Measurements from ENCODE around the gene AQP1. TPM values are rescaled to one million over a fixed set of nuclear protein-coding genes. Genes with fewer than 3 reads are reported as not detected.

AQP1 gene
- total RNA-seq = 373 TPM

DNA sequence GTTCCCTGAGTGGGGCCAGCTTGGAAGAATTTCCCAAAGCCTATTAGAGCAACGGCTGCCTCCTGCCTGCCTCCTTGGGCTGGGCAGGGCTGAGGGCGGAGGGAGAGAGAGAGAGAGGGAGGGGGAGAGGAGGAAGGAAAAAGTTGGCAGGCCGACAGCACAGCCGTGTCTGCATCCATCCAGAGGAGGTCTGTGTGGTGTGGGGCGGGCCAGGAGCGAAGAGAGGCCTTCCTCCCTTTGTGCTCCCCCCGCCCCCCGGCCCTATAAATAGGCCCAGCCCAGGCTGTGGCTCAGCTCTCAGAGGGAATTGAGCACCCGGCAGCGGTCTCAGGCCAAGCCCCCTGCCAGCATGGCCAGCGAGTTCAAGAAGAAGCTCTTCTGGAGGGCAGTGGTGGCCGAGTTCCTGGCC, at the start of gene AQP1:
Gene AQP1 (plus strand): TSS at position 293 of the 409 bp plus-strand sequence. CDS start 57 bp downstream, at position 350.
- peak; percentile 90 for DNase-seq (ENCODE audit: low spot score)

GRCh38 chr7:30862995-30863705, 48.5 kb upstream of the AQP1 start:
- no peak for DNase-seq (ENCODE audit: low spot score)

DNA sequence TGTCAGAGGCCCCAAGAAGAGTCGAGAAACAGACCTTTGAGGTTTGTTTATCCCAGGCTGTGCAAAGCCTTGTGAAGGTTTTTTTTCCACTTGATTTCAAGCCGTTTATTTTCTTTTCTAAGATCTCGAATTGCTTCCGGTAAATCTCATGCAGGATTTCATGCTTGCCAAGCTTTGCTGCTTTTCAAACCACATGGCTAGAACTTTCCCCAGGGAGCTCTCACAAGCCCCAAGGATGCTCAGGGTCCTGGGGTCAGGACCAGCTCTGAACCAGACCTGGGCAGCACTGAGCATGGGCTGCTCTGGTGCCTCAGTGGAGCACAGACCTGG, 48.0 kb upstream of the AQP1 start:
- no peak for DNase-seq (ENCODE audit: low spot score)

GRCh38 chr7:30864101-30864500, 47.6 kb upstream of the AQP1 start:
- no peak for DNase-seq (ENCODE audit: low spot score)

DNA sequence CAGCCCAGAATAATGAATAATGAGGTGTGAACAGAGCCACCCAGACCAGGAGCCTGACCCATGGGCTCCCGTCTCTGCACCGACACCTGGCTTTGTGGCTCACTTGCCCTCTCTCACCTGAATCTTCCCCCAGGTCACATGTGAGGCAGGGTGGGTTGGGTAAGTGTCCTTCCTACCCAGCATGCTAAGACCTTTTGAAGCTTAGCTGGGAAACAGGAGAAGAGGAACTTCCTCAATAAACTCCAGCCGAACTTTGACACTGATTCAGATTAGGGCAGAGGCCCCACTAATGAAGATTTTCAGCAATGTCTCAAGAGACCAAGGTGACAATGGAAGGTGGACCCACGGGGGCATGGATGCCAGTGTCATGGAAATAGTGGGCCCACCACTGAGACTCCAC, 46.6 kb upstream of the AQP1 start:
- no peak for DNase-seq (ENCODE audit: low spot score)

DNA sequence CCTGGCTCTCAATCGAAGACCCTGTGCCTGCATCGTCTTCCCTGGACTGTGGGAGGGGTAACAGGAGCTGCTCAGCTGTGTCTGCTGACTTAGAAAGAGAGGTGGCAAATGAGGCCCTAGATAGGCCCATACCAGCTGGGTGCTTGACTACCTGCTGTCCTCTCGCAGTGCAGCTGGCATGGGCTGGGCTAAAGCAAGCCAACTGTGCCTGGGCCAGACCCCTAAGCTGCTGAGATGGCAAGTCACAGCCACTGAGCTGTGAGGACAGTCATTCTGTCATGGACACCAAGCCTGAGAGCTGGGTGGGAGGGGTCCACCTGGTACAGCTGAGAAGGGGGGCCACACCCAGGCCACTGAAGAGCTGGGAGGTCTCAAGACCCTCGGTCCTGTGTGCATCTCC, 45.8 kb upstream of the AQP1 start:
- no peak for DNase-seq (ENCODE audit: low spot score)

DNA sequence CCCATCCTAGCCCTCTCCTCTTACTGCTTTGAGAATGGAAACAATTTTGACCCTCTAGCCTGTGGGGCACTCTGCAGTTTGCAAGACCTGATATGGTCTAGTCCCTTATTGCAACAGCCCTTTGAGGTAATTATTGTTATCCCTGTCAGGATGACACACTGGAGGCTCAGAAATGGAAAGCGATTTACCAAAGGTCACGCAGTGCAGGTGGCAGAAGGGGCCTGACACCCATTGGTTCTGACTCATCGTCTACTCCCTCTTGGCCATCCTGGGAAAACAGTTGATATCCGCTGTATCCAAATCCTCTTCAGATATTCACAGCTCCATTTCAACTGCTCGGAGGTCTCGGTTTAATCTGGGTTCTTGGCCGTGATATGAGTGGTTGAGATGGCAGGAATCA, 44.7 kb upstream of the AQP1 start:
- DNase-seq (ENCODE audit: low spot score) = no peak

DNA sequence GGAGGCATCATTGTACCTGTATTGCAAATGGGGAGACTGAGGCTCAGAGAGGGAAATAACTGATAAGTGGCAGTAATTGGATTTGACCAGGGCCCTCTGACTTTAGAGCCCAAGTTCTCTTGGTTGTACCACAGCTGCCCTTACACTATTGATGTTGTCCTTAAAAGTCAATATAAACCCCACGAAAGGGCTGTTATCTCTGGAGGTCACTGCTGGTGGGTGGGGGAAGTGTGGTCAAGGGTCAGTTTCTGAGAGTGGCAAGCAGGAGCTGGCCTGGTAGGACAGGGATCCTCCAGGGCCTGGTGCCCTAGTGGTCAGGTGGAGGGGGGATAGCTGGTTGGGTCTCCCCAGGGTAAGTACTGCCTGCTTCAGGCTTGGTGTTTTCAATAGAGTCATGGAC, 44.2 kb upstream of the AQP1 start:
- no peak for DNase-seq (ENCODE audit: low spot score)

- no peak for DNase-seq (ENCODE audit: low spot score)
Measured at GRCh38 chr7:30869794-30870611, 41.6 kb upstream of the AQP1 start.

- DNase-seq (ENCODE audit: low spot score) = no peak
Measured at GRCh38 chr7:30870821-30871518, 40.7 kb upstream of the AQP1 start.

DNA sequence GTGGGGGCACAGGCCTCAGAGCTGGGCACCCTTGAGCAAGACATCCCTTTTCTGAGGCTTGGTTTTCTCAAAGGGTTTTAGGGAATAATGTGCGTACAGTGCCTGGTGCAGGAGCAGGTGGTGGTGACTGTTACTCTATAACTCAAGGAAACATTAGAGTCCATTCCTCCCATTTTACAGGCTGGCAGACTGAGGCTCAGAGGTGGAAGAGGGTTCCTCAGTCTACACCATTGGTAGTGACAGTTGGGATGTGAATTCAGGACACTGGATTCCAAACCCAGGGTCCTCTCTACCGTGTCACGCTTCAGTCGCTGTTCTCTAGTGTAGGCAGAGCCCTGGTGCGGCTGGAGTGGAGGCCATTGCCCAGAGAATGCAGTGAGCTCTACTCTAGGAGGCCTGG, 40.0 kb upstream of the AQP1 start:
- DNase-seq (ENCODE audit: low spot score) = no peak

DNA sequence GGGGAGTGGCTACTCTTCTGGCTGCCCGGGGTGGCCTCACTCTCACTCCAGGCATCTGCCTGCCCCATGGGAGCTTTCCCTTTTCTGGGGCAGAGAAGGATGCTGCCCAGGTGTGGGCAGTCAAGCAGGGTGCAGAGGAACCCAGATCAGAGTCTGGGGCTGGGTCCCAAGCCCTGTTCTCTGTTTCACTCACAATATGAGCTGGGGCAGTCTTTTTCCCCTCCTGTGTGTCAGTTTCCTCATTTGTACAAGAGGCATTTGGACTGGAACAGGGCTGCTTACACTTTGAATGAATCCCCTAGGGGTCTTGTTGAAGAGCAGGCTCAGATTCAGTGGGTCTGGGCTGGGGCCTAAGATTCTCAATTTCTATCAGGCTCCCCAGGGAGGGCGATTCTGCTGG, 38.4 kb upstream of the AQP1 start:
- no peak for DNase-seq (ENCODE audit: low spot score)

- DNase-seq (ENCODE audit: low spot score) = no peak
Measured at GRCh38 chr7:30873656-30874055, 38.0 kb upstream of the AQP1 start.

DNA sequence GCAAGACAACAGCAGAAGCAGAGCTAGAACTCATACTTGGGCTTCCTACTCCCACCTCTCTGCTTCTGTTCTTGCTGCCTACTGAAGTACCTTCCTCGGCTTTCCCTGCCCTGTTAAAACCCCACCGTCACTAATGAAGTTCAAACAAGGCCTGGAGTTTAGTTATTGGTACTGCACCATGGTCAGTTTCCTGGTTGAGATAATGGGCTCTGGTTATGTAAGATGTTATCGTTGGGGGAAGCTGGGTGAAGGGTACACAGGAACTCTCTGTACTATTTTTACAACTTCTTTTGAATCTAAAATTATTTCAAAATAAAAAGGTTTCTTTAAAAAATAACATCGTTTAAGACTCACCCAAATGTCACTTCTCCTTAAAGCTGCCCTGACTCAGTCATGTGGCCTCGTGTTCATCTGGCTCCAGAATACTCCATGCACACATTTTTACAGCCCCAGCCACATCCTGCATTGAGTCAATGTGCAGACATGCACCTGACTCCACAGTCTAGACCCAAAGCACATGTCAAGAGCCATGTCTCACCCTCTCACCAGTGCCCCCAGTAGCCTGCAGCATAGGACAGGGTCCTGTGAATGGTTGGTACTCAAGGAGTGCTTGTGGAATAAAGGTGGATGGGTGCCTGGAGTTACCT, 36.9 kb upstream of the AQP1 start:
- DNase-seq (ENCODE audit: low spot score) = no peak

DNA sequence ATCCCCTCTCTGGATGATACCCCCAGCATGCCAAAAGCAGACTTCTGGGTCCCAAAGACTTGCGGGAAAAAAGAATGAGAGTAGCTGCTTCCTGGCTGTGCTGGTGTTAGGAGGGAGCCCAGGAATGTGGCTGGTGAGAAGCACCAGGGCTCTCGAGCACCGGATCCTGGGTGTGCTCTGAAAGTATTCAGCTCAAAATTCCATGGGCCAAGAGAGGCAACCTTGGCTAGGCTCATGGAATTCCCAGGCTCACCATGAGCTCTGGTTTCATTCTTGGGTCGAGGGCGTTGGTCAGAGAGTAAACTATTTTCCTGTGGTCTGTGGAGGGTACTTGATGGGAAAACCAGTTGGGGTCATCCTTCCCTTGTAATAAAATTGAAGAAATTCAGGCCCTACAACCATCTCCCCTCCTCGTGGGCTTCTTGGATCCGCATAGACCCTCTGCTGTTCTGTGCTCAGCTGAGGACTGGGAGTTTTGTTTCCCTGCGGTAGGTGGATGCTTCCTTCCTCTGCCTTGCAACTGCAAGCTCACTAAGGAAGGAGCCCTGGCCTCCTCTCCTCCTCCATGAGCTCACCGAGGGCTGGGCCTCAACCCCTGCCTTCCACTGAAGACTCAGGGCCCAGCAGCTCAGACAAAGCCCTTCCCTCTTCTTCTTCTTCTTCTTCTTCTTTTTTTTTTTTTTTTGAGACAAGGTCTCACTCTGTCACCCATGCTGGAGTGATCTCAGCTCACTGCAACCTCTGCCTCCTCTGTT, 34.5 kb upstream of the AQP1 start:
- no peak for DNase-seq (ENCODE audit: low spot score)

- no peak for DNase-seq (ENCODE audit: low spot score)
Measured at GRCh38 chr7:30877993-30878392, 33.7 kb upstream of the AQP1 start.

- DNase-seq (ENCODE audit: low spot score) = no peak
Measured at GRCh38 chr7:30879139-30880124, 32.2 kb upstream of the AQP1 start.

- no peak for DNase-seq (ENCODE audit: low spot score)
Measured at GRCh38 chr7:30880125-30880720, 31.4 kb upstream of the AQP1 start.

GRCh38 chr7:30880941-30881340, 30.7 kb upstream of the AQP1 start:
- DNase-seq (ENCODE audit: low spot score) = no peak

DNA sequence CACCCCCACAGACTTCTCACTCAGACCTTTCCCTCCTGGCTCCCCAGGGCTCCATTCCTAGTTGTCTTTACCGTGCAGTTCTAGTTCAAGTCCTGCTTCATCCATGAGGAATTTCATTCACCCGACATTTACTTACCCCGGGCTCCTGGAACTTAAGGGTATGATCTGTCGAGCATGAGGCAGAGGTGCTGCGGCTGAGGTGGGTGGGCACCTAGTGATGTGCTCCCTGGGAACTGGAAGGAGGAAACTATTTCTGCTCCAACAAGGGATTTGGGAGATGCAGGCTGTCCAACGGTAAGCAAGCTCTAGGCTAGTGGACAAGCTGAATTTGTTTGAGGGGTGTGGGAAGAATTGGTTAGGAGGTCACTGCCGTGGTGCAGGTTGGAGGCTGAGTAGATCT, 30.2 kb upstream of the AQP1 start:
- DNase-seq (ENCODE audit: low spot score) = no peak
